Measurements from ENCODE around the gene C8B.

Gene C8B

GRCh38 chr1:56931686-56932085 lies 34.1 kb downstream of the C8B start:
- no peak for DNase-seq (ENCODE audit: low spot score)

GRCh38 chr1:56931211-56931610 lies 34.6 kb downstream of the C8B start:
- DNase-seq (ENCODE audit: low spot score): no peak

- no peak for DNase-seq (ENCODE audit: low spot score)
Measured at GRCh38 chr1:56929492-56929891, 36.3 kb downstream of the C8B start.

GRCh38 chr1:56927986-56928385 lies 37.8 kb downstream of the C8B start:
- DNase-seq (ENCODE audit: low spot score): no peak

GRCh38 chr1:56927171-56927570 lies 38.6 kb downstream of the C8B start:
- DNase-seq (ENCODE audit: low spot score): no peak

- DNase-seq (ENCODE audit: low spot score): no peak
Measured at GRCh38 chr1:56925193-56925592, 40.6 kb downstream of the C8B start.

- no peak for DNase-seq (ENCODE audit: low spot score)
Measured at GRCh38 chr1:56924116-56924515, 41.7 kb downstream of the C8B start.

GRCh38 chr1:56923201-56923600 lies 42.6 kb downstream of the C8B start:
- DNase-seq (ENCODE audit: low spot score): no peak

GRCh38 chr1:56922507-56922906 lies 43.3 kb downstream of the C8B start:
- no peak for DNase-seq (ENCODE audit: low spot score)

- DNase-seq (ENCODE audit: low spot score): no peak
Measured at GRCh38 chr1:56922070-56922469, 43.7 kb downstream of the C8B start.

- no peak for DNase-seq (ENCODE audit: low spot score)
Measured at GRCh38 chr1:56921479-56921878, 44.3 kb downstream of the C8B start.

GRCh38 chr1:56920591-56921001 lies 45.2 kb downstream of the C8B start:
- no peak for DNase-seq (ENCODE audit: low spot score)

GRCh38 chr1:56917356-56917755 lies 48.5 kb downstream of the C8B start:
- DNase-seq (ENCODE audit: low spot score): no peak

GRCh38 chr1:56916630-56917029 lies 49.2 kb downstream of the C8B start:
- DNase-seq (ENCODE audit: low spot score): no peak

- no peak for DNase-seq (ENCODE audit: low spot score)
Measured at GRCh38 chr1:56915960-56916359, 49.9 kb downstream of the C8B start.

- DNase-seq (ENCODE audit: low spot score): no peak
Measured at GRCh38 chr1:56912325-56912724, 53.5 kb downstream of the C8B start.

GRCh38 chr1:56911098-56911938 lies 54.5 kb downstream of the C8B start:
- DNase-seq (ENCODE audit: low spot score): no peak

GRCh38 chr1:56910441-56910985 lies 55.3 kb downstream of the C8B start:
- no peak for DNase-seq (ENCODE audit: low spot score)

GRCh38 chr1:56908619-56909221 lies 57.1 kb downstream of the C8B start:
- no peak for DNase-seq (ENCODE audit: low spot score)

GRCh38 chr1:56905667-56906066 lies 60.1 kb downstream of the C8B start:
- no peak for DNase-seq (ENCODE audit: low spot score)

GRCh38 chr1:56904663-56905397 lies 61.0 kb downstream of the C8B start:
- DNase-seq (ENCODE audit: low spot score): no peak

GRCh38 chr1:56903778-56904177 lies 62.0 kb downstream of the C8B start:
- no peak for DNase-seq (ENCODE audit: low spot score)

- no peak for DNase-seq (ENCODE audit: low spot score)
Measured at GRCh38 chr1:56901716-56902115, 64.1 kb downstream of the C8B start.

Measured in hepatic stellate cell (primary cell).